Activated CD4-positive, alpha-beta T cell treated with anti-CD3 and anti-CD28 coated beads for 36 hours (primary cell): Measurements from ENCODE around the gene SLC17A5. TPM values are rescaled to one million over a fixed set of nuclear protein-coding genes. Genes with fewer than 3 reads are reported as not detected.
"Not testable (repeated sequence)": the region's sequence is repeated elsewhere in the genome, so short reads cannot be mapped to it uniquely, and the experiment has no call there.

Experiments used
- ATAC-seq: fragments of 200-7000 bp; cut with Tn5 transposase; one replicate; pipeline ENCODE4 v1.10.0; 2021; ENCODE audit warnings: mild to moderate bottlenecking, moderate library complexity
- CTCF ChIA-PET: fragments of 350-600 bp; sonication (Branson Sonifier 250); formaldehyde crosslinking; loops from one replicate; lab custom pipeline; 2021; ENCODE audit warnings: antibody characterized with exemption; lab: Charles Lee
- POLR2A ChIA-PET: fragments of 350-600 bp; sonication (Branson Sonifier 250); formaldehyde crosslinking; loops from one replicate; lab custom pipeline; 2021; ENCODE audit warnings: antibody characterized with exemption, inconsistent platforms; lab: Charles Lee
- DNase-seq: peaks from one replicate; pipeline ENCODE4 v3.0.0-alpha.2; 2020
- H3K27ac Mint-ChIP-seq: one replicate; pipeline ENCODE4 v1.8.0; 2021; ENCODE audit warnings: mixed read lengths
- H3K27me3 Mint-ChIP-seq: one replicate; pipeline ENCODE4 v1.8.0; 2021; ENCODE audit warnings: mixed read lengths
- H3K36me3 Mint-ChIP-seq: one replicate; pipeline ENCODE4 v1.8.0; 2021; ENCODE audit warnings: low read depth, mixed read lengths
- H3K4me1 Mint-ChIP-seq: one replicate; pipeline ENCODE4 v1.8.0; 2021; ENCODE audit warnings: mixed read lengths
- H3K4me3 Mint-ChIP-seq: one replicate; pipeline ENCODE4 v1.8.0; 2021; ENCODE audit warnings: mild to moderate bottlenecking, moderate library complexity, mixed read lengths
- H3K9me3 Mint-ChIP-seq: one replicate; pipeline ENCODE4 v1.8.0; 2021; ENCODE audit warnings: low read depth, mixed read lengths
- intact Hi-C, 2 experiments: fragments of 100-400 bp; cut with DNase I in 1 of 2; cut with micrococcal nuclease in 1 of 2; formaldehyde crosslinking; loops; one replicate each; pipeline versions ENCODE4 v1.14.2 to v1.15.1; 2022 to 2024; cut with DNase I, micrococcal nuclease
- total RNA-seq, 2 experiments: library from RNA; stranded (reverse); gene quantifications; one replicate each; pipeline ENCODE4 v1.2.3, GENCODE V29; 2021

SLC17A5 gene
- total RNA-seq, 2 experiments from 2014 or later = 3.2 to 4.0 TPM

- Mint-ChIP-seq H3K4me1 (peaks cover 3% of the 10 kb centered on the region), H3K36me3 (no peaks in the 10 kb centered on the region), H3K27me3 (no peaks in the 10 kb centered on the region), H3K4me3 (no peak overlapping the region), H3K27ac (no peak overlapping the region), H3K9me3 (no peaks in the 10 kb centered on the region)
- ATAC-seq (no peak), DNase-seq (no peak)
- intact Hi-C loops = no loop called here
- ChIA-PET CTCF (no interaction called here), POLR2A (interaction anchor here (0.7 to 1.1 kb wide), 2 partner anchors 53 to 122 kb away, joined by 3 to 5 read pairs; no protein-coding TSS in a partner anchor)
Observed at GRCh38 chr6:73566954-73567591, 86.7 kb downstream of the SLC17A5 start.

- H3K4me3 Mint-ChIP-seq, intact Hi-C loops, H3K27ac Mint-ChIP-seq, H3K9me3 Mint-ChIP-seq, H3K4me1 Mint-ChIP-seq, H3K36me3 Mint-ChIP-seq, DNase-seq, ATAC-seq, H3K27me3 Mint-ChIP-seq: not testable (repeated sequence)
- ChIA-PET POLR2A (interaction anchor here (1.1 kb wide), 1 partner anchor 52 kb away, joined by 3 read pairs; no protein-coding TSS in a partner anchor), CTCF (interaction anchor here (0.6 kb wide), 1 partner anchor 82 kb away, joined by 3 read pairs; no protein-coding TSS in a partner anchor)
Observed at GRCh38 chr6:73566486-73566871, 87.3 kb downstream of the SLC17A5 start.

GRCh38 chr6:73565767-73566485 is 87.9 kb downstream of the SLC17A5 start:
- H3K4me3 Mint-ChIP-seq = no peak overlapping the region
- no peaks in the 10 kb centered on the region for H3K27me3 Mint-ChIP-seq
- DNase-seq (no peak), ATAC-seq (no peak)
- H3K36me3 Mint-ChIP-seq = no peaks in the 10 kb centered on the region
- H3K27ac Mint-ChIP-seq = no peak overlapping the region
- H3K9me3 Mint-ChIP-seq = no peaks in the 10 kb centered on the region
- POLR2A ChIA-PET = interaction anchor here (1.1 kb wide), 1 partner anchor 51 kb away, joined by 3 read pairs; no protein-coding TSS in a partner anchor
- CTCF ChIA-PET = interaction anchor here (0.6 kb wide), 1 partner anchor 83 kb away, joined by 3 read pairs; no protein-coding TSS in a partner anchor
- intact Hi-C loops = no loop called here
- H3K4me1 Mint-ChIP-seq = peaks cover 3% of the 10 kb centered on the region

GRCh38 chr6:73564578-73565345 is 89.0 kb downstream of the SLC17A5 start:
- H3K27me3 Mint-ChIP-seq = no peaks in the 10 kb centered on the region
- ChIA-PET POLR2A (interaction anchor here (0.6 kb wide), 1 partner anchor 16 kb away, joined by 5 read pairs; no protein-coding TSS in a partner anchor), CTCF (no interaction called here)
- DNase-seq (peak; percentile 17), ATAC-seq (no peak)
- no peaks in the 10 kb centered on the region for H3K36me3 Mint-ChIP-seq
- no peak overlapping the region for H3K27ac Mint-ChIP-seq
- no peak overlapping the region for H3K4me3 Mint-ChIP-seq
- no peaks in the 10 kb centered on the region for H3K9me3 Mint-ChIP-seq
- intact Hi-C loops = no loop called here
- H3K4me1 Mint-ChIP-seq = peaks cover 15% of the 10 kb centered on the region

- intact Hi-C loops = no loop called here
- H3K9me3 Mint-ChIP-seq = no peaks in the 10 kb centered on the region
- ATAC-seq (no peak), DNase-seq (no peak)
- ChIA-PET POLR2A (no interaction called here), CTCF (interaction anchor here (0.5 to 0.6 kb wide), 2 partner anchors 63 to 114 kb away, joined by 3 to 5 read pairs; no protein-coding TSS in a partner anchor)
- no peak overlapping the region for H3K4me3 Mint-ChIP-seq
- no peaks in the 10 kb centered on the region for H3K36me3 Mint-ChIP-seq
- peaks cover 25% of the 10 kb centered on the region for H3K4me1 Mint-ChIP-seq
- H3K27ac Mint-ChIP-seq = no peak overlapping the region
- no peaks in the 10 kb centered on the region for H3K27me3 Mint-ChIP-seq
Observed at GRCh38 chr6:73562558-73562957, 91.2 kb downstream of the SLC17A5 start.

GRCh38 chr6:73560853-73561407 is 92.9 kb downstream of the SLC17A5 start:
- DNase-seq (no peak), ATAC-seq (no peak)
- no peaks in the 10 kb centered on the region for H3K27me3 Mint-ChIP-seq
- H3K27ac Mint-ChIP-seq = peak overlapping the region; percentile 47
- POLR2A ChIA-PET = interaction anchor here (2.1 kb wide), 1 partner anchor 20 kb away, joined by 4 read pairs; no protein-coding TSS in a partner anchor
- no peak overlapping the region for H3K4me3 Mint-ChIP-seq
- intact Hi-C loops = loop anchor here (1.0 to 2.0 kb wide), 2 partner anchors 18 to 19 kb away; no protein-coding TSS in a partner anchor
- H3K9me3 Mint-ChIP-seq = no peaks in the 10 kb centered on the region
- CTCF ChIA-PET = interaction anchor here (1.5 kb wide), 1 partner anchor 17 kb away, joined by 4 read pairs; no protein-coding TSS in a partner anchor
- H3K36me3 Mint-ChIP-seq = no peaks in the 10 kb centered on the region
- peaks cover 27% of the 10 kb centered on the region for H3K4me1 Mint-ChIP-seq

- peak; percentile 24 for DNase-seq
Observed at GRCh38 chr6:73560182-73560732, 93.5 kb downstream of the SLC17A5 start.

GRCh38 chr6:73559399-73559794 is 94.4 kb downstream of the SLC17A5 start:
- ChIA-PET CTCF (interaction anchor here (0.5 to 2.4 kb wide), 5 partner anchors 21 to 159 kb away, joined by 3 to 12 read pairs (median 4); no protein-coding TSS in a partner anchor), POLR2A (interaction anchor here (1.2 to 2.1 kb wide), 2 partner anchors 21 to 38 kb away, joined by 4 to 6 read pairs; no protein-coding TSS in a partner anchor)
- H3K4me3 Mint-ChIP-seq, intact Hi-C loops, DNase-seq, ATAC-seq, H3K36me3 Mint-ChIP-seq, H3K9me3 Mint-ChIP-seq, H3K27ac Mint-ChIP-seq, H3K27me3 Mint-ChIP-seq: not testable (repeated sequence)
- H3K4me1 Mint-ChIP-seq = peaks cover 28% of the 10 kb centered on the region

More at GRCh38 chr6:73560182-73560732, 93.5 kb downstream of the SLC17A5 start:
- H3K9me3 Mint-ChIP-seq = no peaks in the 10 kb centered on the region
- intact Hi-C loops = loop anchor here (1.0 to 2.0 kb wide), 2 partner anchors 19 to 20 kb away; no protein-coding TSS in a partner anchor
- POLR2A ChIA-PET = interaction anchor here (2.1 kb wide), 1 partner anchor 20 kb away, joined by 4 read pairs; no protein-coding TSS in a partner anchor
- no peak overlapping the region for H3K4me3 Mint-ChIP-seq
- H3K27me3 Mint-ChIP-seq = no peaks in the 10 kb centered on the region
- peaks cover 28% of the 10 kb centered on the region for H3K4me1 Mint-ChIP-seq
- ATAC-seq = peak; percentile 70
- H3K27ac Mint-ChIP-seq = no peak overlapping the region
- H3K36me3 Mint-ChIP-seq = no peaks in the 10 kb centered on the region
- CTCF ChIA-PET = interaction anchor here (1.2 to 2.4 kb wide), 2 partner anchors 20 to 31 kb away, joined by 4 to 12 read pairs; no protein-coding TSS in a partner anchor

- H3K27ac Mint-ChIP-seq = no peak overlapping the region
- intact Hi-C loops = no loop called here
- H3K36me3 Mint-ChIP-seq = no peaks in the 10 kb centered on the region
- no peak overlapping the region for H3K4me3 Mint-ChIP-seq
- no peaks in the 10 kb centered on the region for H3K27me3 Mint-ChIP-seq
- peaks cover 28% of the 10 kb centered on the region for H3K4me1 Mint-ChIP-seq
- ATAC-seq (no peak), DNase-seq (no peak)
- no peaks in the 10 kb centered on the region for H3K9me3 Mint-ChIP-seq
- ChIA-PET POLR2A (interaction anchor here (1.0 to 2.1 kb wide), 3 partner anchors 22 to 45 kb away, joined by 3 to 6 read pairs (median 4); no protein-coding TSS in a partner anchor), CTCF (interaction anchor here (0.5 to 2.4 kb wide), 5 partner anchors 22 to 177 kb away, joined by 3 to 12 read pairs (median 3); no protein-coding TSS in a partner anchor)
Observed at GRCh38 chr6:73558624-73559398, 95.0 kb downstream of the SLC17A5 start.
